PC-9 (cell line): ENCODE results near the gene MSH6.

Source experiments
- EZH2 ChIP-seq: fragments of 200-600 bp; sonication (generic); IDR thresholded peaks from 2 replicates; pipeline ENCODE4 v1.8.0; 2017; ENCODE audit warnings: antibody characterized with exemption, low read depth
- TF ChIP-seq, protein P1 (sequence below): fragments of 200-600 bp; sonication (generic); conservative IDR thresholded peaks from 2 replicates; pipeline ENCODE4 v1.6.1; 2017; ENCODE audit warnings: mixed run types, antibody characterized with exemption, mild to moderate bottlenecking, moderate library complexity

- TF ChIP-seq EZH2 = no peak
- TF ChIP-seq, protein P1, sequence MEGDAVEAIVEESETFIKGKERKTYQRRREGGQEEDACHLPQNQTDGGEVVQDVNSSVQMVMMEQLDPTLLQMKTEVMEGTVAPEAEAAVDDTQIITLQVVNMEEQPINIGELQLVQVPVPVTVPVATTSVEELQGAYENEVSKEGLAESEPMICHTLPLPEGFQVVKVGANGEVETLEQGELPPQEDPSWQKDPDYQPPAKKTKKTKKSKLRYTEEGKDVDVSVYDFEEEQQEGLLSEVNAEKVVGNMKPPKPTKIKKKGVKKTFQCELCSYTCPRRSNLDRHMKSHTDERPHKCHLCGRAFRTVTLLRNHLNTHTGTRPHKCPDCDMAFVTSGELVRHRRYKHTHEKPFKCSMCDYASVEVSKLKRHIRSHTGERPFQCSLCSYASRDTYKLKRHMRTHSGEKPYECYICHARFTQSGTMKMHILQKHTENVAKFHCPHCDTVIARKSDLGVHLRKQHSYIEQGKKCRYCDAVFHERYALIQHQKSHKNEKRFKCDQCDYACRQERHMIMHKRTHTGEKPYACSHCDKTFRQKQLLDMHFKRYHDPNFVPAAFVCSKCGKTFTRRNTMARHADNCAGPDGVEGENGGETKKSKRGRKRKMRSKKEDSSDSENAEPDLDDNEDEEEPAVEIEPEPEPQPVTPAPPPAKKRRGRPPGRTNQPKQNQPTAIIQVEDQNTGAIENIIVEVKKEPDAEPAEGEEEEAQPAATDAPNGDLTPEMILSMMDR = no peak
Measured at GRCh38 chr2:47782381-47782670, 619 bp upstream of the MSH6 start.
